ENCODE data around the gene C1orf87. TPM values are rescaled to one million over a fixed set of nuclear protein-coding genes. Genes with fewer than 3 reads are reported as not detected.

Gene C1orf87
- total RNA-seq, 2 donors from 2014 or later = not detected

DNA sequence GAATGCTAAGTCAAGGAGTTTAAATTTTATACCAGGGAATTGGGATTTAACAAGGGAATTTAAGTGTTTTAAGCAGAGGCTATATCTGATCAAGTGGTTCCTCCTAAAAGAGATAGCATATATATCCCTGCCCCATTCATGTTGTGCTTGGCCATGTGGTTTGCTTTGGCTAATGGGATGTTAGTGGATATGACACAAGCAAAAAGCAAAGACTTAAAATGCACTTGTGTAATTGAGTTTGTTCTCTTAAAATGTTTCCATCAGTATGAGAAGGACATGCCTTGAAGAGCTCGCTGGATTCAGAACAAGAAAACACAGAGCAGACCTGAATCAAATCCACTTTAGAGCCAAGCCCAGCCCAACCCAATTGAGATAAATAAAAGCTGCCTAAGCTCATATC lies 22.4 kb downstream of the C1orf87 start:
- TF ChIP-seq, protein P1, sequence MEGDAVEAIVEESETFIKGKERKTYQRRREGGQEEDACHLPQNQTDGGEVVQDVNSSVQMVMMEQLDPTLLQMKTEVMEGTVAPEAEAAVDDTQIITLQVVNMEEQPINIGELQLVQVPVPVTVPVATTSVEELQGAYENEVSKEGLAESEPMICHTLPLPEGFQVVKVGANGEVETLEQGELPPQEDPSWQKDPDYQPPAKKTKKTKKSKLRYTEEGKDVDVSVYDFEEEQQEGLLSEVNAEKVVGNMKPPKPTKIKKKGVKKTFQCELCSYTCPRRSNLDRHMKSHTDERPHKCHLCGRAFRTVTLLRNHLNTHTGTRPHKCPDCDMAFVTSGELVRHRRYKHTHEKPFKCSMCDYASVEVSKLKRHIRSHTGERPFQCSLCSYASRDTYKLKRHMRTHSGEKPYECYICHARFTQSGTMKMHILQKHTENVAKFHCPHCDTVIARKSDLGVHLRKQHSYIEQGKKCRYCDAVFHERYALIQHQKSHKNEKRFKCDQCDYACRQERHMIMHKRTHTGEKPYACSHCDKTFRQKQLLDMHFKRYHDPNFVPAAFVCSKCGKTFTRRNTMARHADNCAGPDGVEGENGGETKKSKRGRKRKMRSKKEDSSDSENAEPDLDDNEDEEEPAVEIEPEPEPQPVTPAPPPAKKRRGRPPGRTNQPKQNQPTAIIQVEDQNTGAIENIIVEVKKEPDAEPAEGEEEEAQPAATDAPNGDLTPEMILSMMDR (IDR thresholded peaks at IDR 0.05) = no peak
- Histone ChIP-seq H3K9ac (ENCODE audit: low read depth in 2 of 2, low read length in 2 of 2) (no peak overlapping the region), H3K36me3 (no peaks in the 10 kb centered on the region), H3K4me3 (no peak overlapping the region), H3K27ac (no peak overlapping the region), H3K27me3 (no peaks in the 10 kb centered on the region), H3K4me1 (no peaks in the 10 kb centered on the region), H3K9me3 (no peaks in the 10 kb centered on the region)
- DNase-seq = no peak
- intact Hi-C loops (cut with DNase I) = no loop called here

DNA sequence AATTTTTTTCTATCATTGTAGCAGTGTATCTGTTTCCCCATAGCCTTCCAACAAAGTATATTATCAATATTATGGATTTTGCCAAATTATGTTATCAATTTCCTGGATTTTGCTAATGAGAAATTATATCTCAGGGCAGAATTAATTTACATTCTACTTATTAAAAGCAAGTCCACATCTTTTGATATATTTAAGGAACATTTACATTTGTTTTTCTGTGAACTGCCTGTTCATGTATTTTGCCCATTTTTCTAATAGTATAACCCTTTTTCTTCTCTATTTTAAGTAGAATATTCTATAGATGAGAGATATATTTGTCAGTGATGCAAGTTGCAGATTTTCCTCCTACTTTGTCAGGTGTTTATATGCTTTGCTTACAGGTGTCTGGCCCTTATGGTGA lies 24.4 kb downstream of the C1orf87 start:
- H3K9ac ChIP-seq (ENCODE audit: low read depth in 2 of 2, low read length in 2 of 2) = no peak overlapping the region
- DNase-seq = no peak
- no peaks in the 10 kb centered on the region for H3K27me3 ChIP-seq
- H3K9me3 ChIP-seq = no peaks in the 10 kb centered on the region
- H3K4me1 ChIP-seq = no peaks in the 10 kb centered on the region
- H3K27ac ChIP-seq = no peak overlapping the region
- TF ChIP-seq, protein P1 (IDR thresholded peaks at IDR 0.05) = no peak
- intact Hi-C loops (cut with DNase I) = no loop called here
- no peak overlapping the region for H3K4me3 ChIP-seq
- H3K36me3 ChIP-seq = no peaks in the 10 kb centered on the region

DNA sequence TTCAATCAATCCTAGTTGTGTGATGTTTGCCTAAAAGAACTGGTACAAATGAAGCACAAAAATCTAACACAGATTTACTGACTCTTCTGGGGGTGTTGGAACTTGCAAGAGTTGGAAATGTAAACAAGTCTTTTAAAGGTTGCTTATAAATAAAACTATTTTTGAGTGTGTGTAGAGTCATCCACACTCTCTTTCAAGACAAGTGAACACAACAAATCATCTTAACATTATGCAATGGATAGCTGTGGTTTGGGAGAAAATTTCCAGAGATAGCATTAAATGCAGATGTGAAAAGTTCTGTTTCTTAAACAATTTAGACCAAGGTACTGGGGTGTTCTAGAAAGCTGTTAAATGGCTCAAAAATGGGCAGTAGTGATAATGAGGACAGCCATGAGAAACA lies 28.7 kb downstream of the C1orf87 start:
- TF ChIP-seq, protein P1 (IDR thresholded peaks at IDR 0.05) = no peak
- no peaks in the 10 kb centered on the region for H3K27me3 ChIP-seq
- DNase-seq = no peak
- H3K36me3 ChIP-seq = no peaks in the 10 kb centered on the region
- H3K27ac ChIP-seq = no peak overlapping the region
- no peaks in the 10 kb centered on the region for H3K4me1 ChIP-seq
- no peak overlapping the region for H3K4me3 ChIP-seq
- H3K9me3 ChIP-seq = no peaks in the 10 kb centered on the region
- H3K9ac ChIP-seq (ENCODE audit: low read depth in 2 of 2, low read length in 2 of 2) = no peak overlapping the region
- intact Hi-C loops (cut with DNase I) = no loop called here

DNA sequence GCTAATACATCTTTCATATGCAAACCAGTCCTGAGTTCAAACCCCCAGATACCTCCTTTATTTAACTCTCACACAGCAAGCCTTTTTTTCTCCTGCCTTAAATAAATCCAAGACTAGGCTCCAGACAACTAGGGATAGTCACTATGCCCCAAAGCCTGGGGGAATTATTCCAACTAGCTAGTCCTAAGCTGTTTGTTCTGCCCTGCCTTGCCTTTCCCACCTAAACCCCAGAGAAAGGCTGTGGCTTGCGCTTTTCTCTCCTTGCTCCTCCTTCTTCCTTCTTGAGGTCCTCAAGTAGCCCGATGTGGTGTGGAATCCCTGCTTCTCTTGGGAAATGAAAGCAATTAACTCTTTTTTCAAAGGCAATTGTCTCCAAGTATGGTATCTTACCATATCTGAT lies 31.8 kb downstream of the C1orf87 start:
- no peak overlapping the region for H3K9ac ChIP-seq (ENCODE audit: low read depth in 2 of 2, low read length in 2 of 2)
- TF ChIP-seq, protein P1 (IDR thresholded peaks at IDR 0.05) = no peak
- intact Hi-C loops (cut with DNase I) = no loop called here
- H3K4me1 ChIP-seq = no peaks in the 10 kb centered on the region
- no peak overlapping the region for H3K4me3 ChIP-seq
- no peaks in the 10 kb centered on the region for H3K9me3 ChIP-seq
- DNase-seq = no peak
- H3K36me3 ChIP-seq = no peaks in the 10 kb centered on the region
- no peak overlapping the region for H3K27ac ChIP-seq
- H3K27me3 ChIP-seq = no peaks in the 10 kb centered on the region

DNA sequence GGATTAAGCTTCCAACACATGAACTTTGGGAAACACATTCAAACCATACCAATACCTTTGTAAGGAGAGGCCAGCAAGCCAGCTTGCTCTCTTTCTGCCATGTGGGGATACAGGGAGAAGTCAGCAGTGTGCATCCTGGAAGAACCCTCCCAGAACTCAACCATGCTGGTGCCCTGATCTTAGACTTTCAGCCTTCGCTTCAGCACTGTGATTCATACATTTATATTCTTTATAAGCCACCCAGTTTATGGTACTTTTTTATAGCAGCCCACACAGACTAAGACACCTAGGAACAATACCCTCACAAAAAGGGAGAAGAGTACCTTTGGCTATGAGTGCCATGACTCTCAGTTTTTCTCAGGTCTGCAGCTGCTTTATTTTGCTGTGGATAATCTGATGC lies 35.9 kb downstream of the C1orf87 start:
- intact Hi-C loops (cut with DNase I) = no loop called here
- no peak for DNase-seq
- Histone ChIP-seq H3K27ac (no peak overlapping the region), H3K9ac (ENCODE audit: low read depth in 2 of 2, low read length in 2 of 2) (no peak overlapping the region), H3K27me3 (no peaks in the 10 kb centered on the region), H3K36me3 (no peaks in the 10 kb centered on the region), H3K4me3 (no peak overlapping the region), H3K9me3 (no peaks in the 10 kb centered on the region), H3K4me1 (peaks cover 8% of the 10 kb centered on the region)
- TF ChIP-seq, protein P1 (IDR thresholded peaks at IDR 0.05) = no peak

All from colonic mucosa (tissue), 4 donors.